HG03432 (cell line): ENCODE results near the gene TEX11.
"Not testable (repeated sequence)": the region's sequence is repeated elsewhere in the genome, so short reads cannot be mapped to it uniquely, and the experiment has no call there.

ENCODE experiments used
- ATAC-seq: cut with Tn5 transposase; IDR thresholded peaks from one replicate; pipeline ENCODE4 v1.9.1; 2021; ENCODE audit warnings: mild to moderate bottlenecking, moderate library complexity; ENCODE audit not compliant: unreplicated experiment

TEX11 gene

GRCh38 chrX:70618467-70618866, 290.0 kb downstream of the TEX11 start:
- no peak for ATAC-seq

GRCh38 chrX:70613295-70613694, 295.2 kb downstream of the TEX11 start:
- ATAC-seq = no peak

GRCh38 chrX:70605352-70605751, 303.2 kb downstream of the TEX11 start:
- no peak for ATAC-seq

GRCh38 chrX:70592091-70592490, 316.4 kb downstream of the TEX11 start:
- ATAC-seq = no peak

GRCh38 chrX:70587158-70587557, 321.4 kb downstream of the TEX11 start:
- ATAC-seq = not testable (repeated sequence)

GRCh38 chrX:70577442-70577841, 331.1 kb downstream of the TEX11 start:
- ATAC-seq = no peak

GRCh38 chrX:70569922-70570576, 338.5 kb downstream of the TEX11 start:
- not testable (repeated sequence) for ATAC-seq

GRCh38 chrX:70554948-70555347, 353.6 kb downstream of the TEX11 start:
- ATAC-seq = no peak

- ATAC-seq = no peak
These were observed 354.0 kb downstream of the TEX11 start for GRCh38 chrX:70554523-70554922.

- no peak for ATAC-seq
These were observed 354.4 kb downstream of the TEX11 start for GRCh38 chrX:70554081-70554480.

GRCh38 chrX:70553516-70553915, 355.0 kb downstream of the TEX11 start:
- ATAC-seq = peak; percentile 86

GRCh38 chrX:70552130-70552704, 356.3 kb downstream of the TEX11 start:
- ATAC-seq = no peak

- no peak for ATAC-seq
These were observed 359.1 kb downstream of the TEX11 start for GRCh38 chrX:70549429-70549828.

GRCh38 chrX:70535198-70535597, 373.3 kb downstream of the TEX11 start:
- ATAC-seq = no peak

- ATAC-seq = no peak
These were observed 380.7 kb downstream of the TEX11 start for GRCh38 chrX:70527610-70528345.

- ATAC-seq = no peak
These were observed 381.5 kb downstream of the TEX11 start for GRCh38 chrX:70527053-70527452.

- ATAC-seq = no peak
These were observed 382.8 kb downstream of the TEX11 start for GRCh38 chrX:70525733-70526132.

- not testable (repeated sequence) for ATAC-seq
These were observed 392.8 kb downstream of the TEX11 start for GRCh38 chrX:70515692-70516091.

GRCh38 chrX:70515270-70515669, 393.2 kb downstream of the TEX11 start:
- ATAC-seq = not testable (repeated sequence)

- no peak for ATAC-seq
These were observed 399.4 kb downstream of the TEX11 start for GRCh38 chrX:70509078-70509477.

GRCh38 chrX:70508296-70508911, 400.1 kb downstream of the TEX11 start:
- ATAC-seq = peak; percentile 72

GRCh38 chrX:70505451-70505841, 403.1 kb downstream of the TEX11 start:
- ATAC-seq = no peak
